Breast epithelium (tissue), 3 donors: ENCODE data around the gene RNF2.

Experiments
- CTCF ChIP-seq, 3 donors: fragments of 450-650 bp; IDR thresholded peaks; one replicate each; pipeline ENCODE4 v1.5.1; 2016 to 2017; ENCODE audit warnings: antibody characterized with exemption in 3 of 3, mild to moderate bottlenecking in 3 of 3, moderate library complexity in 3 of 3
- POLR2A ChIP-seq: fragments of 450-650 bp; IDR thresholded peaks from one replicate; pipeline ENCODE4 v1.6.1; 2016; ENCODE audit warnings: antibody characterized with exemption, mild to moderate bottlenecking, moderate library complexity
- POLR2AphosphoS5 ChIP-seq, 3 donors: sonication (generic); formaldehyde crosslinking; IDR thresholded peaks; one replicate each; pipeline ENCODE4 v1.6.1; 2017; ENCODE audit warnings: antibody characterized with exemption in 3 of 3

- TF ChIP-seq CTCF (IDR thresholded peaks at IDR 0.05): no peak
- TF ChIP-seq POLR2AphosphoS5 (IDR thresholded peaks at IDR 0.05): no peak
- TF ChIP-seq POLR2A: no peak
Observed at GRCh38 chr1:185075476-185075875, 30.1 kb downstream of the RNF2 start.
